Measurements from ENCODE around the gene CYP27C1. TPM values are rescaled to one million over a fixed set of nuclear protein-coding genes. Genes with fewer than 3 reads are reported as not detected.

CYP27C1 gene
- polyA plus RNA-seq, 6 donors from 2014 or later = not detected

DNA sequence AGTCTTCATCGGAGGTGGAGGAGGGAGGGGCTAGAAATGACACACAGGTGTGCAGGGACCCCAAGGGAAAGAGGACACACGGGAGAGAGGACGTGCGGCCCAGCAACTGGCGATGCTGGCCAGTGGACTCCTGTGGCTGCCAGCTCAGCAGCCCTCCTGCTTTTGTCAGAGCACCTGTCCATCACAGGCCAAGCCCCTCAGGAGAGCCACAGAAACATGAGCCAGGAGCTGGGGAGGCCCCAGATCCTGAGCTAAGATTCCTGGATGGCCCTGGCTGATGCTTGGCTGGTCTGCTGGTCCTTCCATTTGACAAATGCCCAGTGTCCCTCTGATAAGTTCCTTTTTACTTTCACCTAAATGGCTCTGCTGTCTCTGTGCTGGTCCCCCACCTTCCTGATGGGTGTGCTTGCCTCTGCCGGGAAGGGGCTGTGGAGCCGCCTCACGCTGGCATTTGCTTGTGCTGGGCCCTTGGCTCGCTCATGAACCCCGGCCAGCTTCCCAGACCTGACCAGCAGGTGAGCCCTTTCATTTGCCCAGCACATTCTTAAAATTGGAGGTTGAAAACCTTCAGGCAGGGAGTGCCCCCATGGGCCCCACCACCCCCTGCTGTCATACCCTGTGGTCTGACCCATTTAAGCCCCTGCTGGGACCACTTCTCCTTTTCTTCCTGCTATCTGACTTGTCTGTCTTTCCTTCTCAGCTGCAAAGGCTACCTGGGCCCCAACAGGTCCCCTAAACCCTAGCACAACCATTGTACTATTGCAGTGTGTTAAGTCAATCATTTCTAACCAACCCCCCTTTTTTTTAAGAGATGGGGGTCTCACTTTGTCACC is 37.3 kb downstream of the CYP27C1 start:
- ATAC-seq (ENCODE audit: low read depth in 2 of 2) (peak in 1 of 2 donors; percentile 23), DNase-seq (no peak)
- H3K9me3 Mint-ChIP-seq = peaks cover 3 to 13% (median 8%) of the 10 kb centered on the region in 7 donors
- H3K27me3 Mint-ChIP-seq = peaks cover 22 to 26% (median 26%) of the 10 kb centered on the region in 3 donors
- H3K36me3 Mint-ChIP-seq = peaks cover 8 to 20% of the 10 kb centered on the region in 2 donors
- H3K4me3 Mint-ChIP-seq = no peak overlapping the region
- H3K4me1 Mint-ChIP-seq = peaks cover 0 to 5% (median 2%) of the 10 kb centered on the region in 3 donors
- peak overlapping the region in 1 of 6 donors; percentile 59 for H3K27ac Mint-ChIP-seq

DNA sequence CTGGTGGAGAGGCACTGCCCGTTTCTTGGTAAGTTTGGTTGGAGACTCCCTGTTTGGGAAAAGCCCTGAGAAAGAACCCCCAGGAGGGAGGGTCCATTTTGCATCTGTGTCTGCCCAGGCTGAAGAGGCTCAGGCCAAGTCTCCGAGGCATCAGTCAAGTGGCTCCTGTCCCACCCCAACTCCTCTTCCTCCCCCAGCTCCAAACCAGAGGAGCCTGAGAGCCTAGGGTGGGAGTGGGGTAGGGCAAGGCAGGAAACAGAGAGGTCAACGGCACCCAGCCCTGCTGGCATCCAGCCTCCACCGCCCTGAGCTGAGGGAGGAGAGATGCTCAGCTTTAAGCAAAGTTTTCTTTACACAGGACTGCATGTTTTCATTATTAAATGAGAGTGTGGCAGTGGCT is 38.2 kb downstream of the CYP27C1 start:
- DNase-seq (no peak), ATAC-seq (ENCODE audit: low read depth in 2 of 2) (no peak)
- Mint-ChIP-seq H3K4me1 (peaks cover 0 to 5% (median 2%) of the 10 kb centered on the region in 3 donors), H3K9me3 (peaks cover 3 to 13% (median 8%) of the 10 kb centered on the region in 7 donors), H3K4me3 (no peak overlapping the region), H3K27ac (no peak overlapping the region), H3K36me3 (peaks cover 8 to 20% of the 10 kb centered on the region in 2 donors), H3K27me3 (peaks cover 17 to 20% (median 20%) of the 10 kb centered on the region in 3 donors)

DNA sequence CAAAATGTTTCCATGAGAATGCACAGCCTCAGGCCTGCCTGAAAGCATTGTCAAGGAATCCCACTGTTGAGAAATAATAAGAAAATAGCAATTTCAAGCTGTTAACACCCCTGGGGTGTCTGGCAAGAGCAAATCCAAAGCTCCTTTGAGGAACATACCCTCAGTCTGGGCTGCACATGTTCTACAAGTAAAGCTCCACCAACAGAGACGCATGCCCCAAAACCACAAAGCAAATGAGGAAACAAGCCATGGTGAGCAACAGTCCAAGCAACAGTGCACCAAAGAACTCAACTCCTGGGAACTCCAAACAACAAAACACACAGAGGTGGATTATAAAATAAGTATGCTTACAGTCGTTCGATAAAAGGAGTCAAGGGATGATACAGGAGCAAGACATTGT is 40.3 kb downstream of the CYP27C1 start:
- Mint-ChIP-seq H3K27ac (no peak overlapping the region), H3K9me3 (peaks cover 3 to 13% (median 8%) of the 10 kb centered on the region in 7 donors), H3K27me3 (peaks cover 4 to 17% (median 14%) of the 10 kb centered on the region in 3 donors), H3K4me3 (no peak overlapping the region), H3K36me3 (peaks cover 8 to 20% of the 10 kb centered on the region in 2 donors), H3K4me1 (no peaks in the 10 kb centered on the region)
- DNase-seq (no peak), ATAC-seq (ENCODE audit: low read depth in 2 of 2) (peak in 1 of 2 donors; percentile 43)

DNA sequence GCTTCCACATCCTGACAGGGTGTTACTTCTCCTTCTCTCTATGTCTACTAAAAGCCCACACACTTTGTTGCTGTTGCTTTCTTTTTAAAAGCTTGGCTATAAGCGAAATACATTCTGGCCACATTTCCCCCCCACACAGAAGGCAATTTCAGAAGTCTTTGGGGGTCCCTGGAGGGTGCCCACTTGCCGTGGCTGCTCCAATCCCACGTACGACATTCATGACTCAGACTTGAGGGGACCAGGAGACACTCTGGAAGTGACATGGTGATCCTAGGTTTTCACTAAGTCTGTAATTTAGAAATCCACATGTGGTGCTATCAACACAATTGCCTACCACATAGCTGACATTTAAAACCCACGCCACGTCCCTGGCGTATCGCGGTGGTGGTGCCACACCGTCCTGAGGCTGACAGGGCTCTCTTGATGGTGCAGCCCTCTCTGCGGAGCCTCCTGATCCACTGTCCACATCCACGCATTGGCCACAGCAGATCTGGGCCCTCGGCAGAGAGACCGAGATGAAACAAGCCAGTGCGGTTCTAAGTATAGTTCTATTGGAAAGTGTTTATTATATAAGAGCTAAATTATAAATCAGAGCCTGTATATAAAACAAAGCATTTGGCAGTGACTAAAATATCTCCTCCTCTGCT is 42.4 kb downstream of the CYP27C1 start:
- peaks cover 0 to 13% (median 12%) of the 10 kb centered on the region in 3 donors for H3K27me3 Mint-ChIP-seq

DNA sequence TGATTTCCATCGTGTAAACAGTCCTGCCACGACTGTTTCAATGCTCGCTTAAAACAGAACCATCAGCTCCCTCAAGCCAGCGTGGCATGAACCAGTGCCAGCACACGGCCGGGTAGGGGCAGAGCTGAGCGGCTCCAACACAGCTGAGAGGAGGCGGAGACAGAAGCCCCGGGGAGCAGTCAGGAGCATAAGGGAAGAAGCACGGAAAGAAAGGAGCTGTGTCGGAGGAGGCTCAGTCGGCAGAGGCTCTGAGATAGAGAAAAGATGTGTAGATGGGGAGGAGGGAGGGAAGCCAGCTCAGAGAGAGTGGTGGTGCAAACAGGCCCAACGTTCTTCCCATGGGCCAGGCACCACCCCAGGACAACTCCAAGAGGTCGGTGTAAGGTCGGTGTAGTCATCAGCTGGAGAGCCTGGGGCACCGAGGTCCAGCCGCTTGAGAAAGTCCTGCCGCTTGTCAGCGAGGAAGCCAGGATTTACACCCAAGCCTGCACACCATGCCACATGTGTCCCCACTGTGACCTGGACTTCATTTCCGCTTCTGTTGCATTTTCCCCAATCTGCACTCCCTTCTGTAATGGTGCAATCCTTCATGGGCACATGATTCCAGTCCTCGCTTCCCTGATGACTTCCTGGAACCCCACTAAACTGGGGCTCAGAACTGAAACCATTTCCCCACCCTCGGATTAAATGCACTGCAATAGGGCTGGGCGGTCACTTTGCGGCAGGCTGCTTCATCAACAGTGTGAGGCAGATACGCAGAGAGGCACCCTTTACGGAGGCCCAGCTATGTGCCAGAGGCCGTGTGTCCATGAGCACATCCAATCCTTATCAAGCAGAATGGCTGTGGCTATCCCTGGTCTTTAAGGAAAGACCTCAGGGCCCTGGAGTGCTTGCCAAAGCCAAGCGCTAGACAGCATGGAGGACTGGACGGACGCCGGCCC is 43.5 kb downstream of the CYP27C1 start:
- Mint-ChIP-seq H3K9me3 (peaks cover 3 to 13% (median 8%) of the 10 kb centered on the region in 7 donors), H3K27me3 (peaks cover 0 to 13% (median 12%) of the 10 kb centered on the region in 3 donors), H3K4me1 (no peaks in the 10 kb centered on the region), H3K4me3 (no peak overlapping the region), H3K27ac (peak overlapping the region in 2 of 6 donors; percentile 49 to 69), H3K36me3 (peaks cover 8 to 20% of the 10 kb centered on the region in 2 donors)
- ATAC-seq (ENCODE audit: low read depth in 2 of 2) (no peak), DNase-seq (no peak)

More for the DNA sequence above, 42.4 kb downstream of the CYP27C1 start:
- Mint-ChIP-seq H3K36me3 (peaks cover 8 to 20% of the 10 kb centered on the region in 2 donors), H3K27ac (peak overlapping the region in 1 of 6 donors; percentile 35), H3K4me3 (no peak overlapping the region), H3K9me3 (peaks cover 3 to 13% (median 8%) of the 10 kb centered on the region in 7 donors), H3K4me1 (no peaks in the 10 kb centered on the region)
- DNase-seq (no peak), ATAC-seq (ENCODE audit: low read depth in 2 of 2) (no peak)

DNA sequence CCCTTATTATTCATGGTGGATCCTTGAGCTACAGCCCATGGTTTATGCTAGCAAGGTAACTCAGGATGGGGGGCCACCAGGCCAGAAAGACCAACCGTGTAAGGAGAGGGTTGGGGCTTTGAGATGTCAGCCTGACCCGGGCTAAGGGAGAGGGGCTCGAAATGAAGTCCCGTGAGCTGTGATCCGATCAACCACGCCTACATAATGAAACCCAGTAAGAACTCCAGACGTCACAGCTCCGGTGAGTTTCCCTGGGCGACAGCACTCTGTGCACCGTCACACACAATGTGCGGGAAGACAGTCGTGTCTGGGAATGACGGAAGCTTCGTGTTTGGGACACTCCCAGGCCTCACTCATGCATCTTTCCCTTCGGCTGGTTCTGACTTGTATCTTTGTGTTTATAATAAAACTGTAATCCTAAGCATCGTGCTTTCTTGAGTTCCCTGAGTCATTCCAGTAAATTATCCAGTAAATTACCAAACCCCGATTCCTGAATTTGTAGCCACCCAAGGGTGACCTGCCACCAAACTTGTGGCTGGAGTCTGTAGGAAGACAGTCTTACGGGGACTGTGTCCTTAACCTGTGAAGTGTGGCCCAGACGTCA is 44.2 kb downstream of the CYP27C1 start:
- no peak for ATAC-seq (ENCODE audit: low read depth in 2 of 2)
- DNase-seq = no peak
- Mint-ChIP-seq H3K27ac (peak overlapping the region in 1 of 6 donors; percentile 49), H3K9me3 (peaks cover 3 to 12% (median 8%) of the 10 kb centered on the region in 7 donors), H3K4me1 (no peaks in the 10 kb centered on the region), H3K27me3 (peaks cover 0 to 13% (median 12%) of the 10 kb centered on the region in 3 donors), H3K4me3 (no peak overlapping the region), H3K36me3 (peaks cover 8 to 18% of the 10 kb centered on the region in 2 donors)

DNA sequence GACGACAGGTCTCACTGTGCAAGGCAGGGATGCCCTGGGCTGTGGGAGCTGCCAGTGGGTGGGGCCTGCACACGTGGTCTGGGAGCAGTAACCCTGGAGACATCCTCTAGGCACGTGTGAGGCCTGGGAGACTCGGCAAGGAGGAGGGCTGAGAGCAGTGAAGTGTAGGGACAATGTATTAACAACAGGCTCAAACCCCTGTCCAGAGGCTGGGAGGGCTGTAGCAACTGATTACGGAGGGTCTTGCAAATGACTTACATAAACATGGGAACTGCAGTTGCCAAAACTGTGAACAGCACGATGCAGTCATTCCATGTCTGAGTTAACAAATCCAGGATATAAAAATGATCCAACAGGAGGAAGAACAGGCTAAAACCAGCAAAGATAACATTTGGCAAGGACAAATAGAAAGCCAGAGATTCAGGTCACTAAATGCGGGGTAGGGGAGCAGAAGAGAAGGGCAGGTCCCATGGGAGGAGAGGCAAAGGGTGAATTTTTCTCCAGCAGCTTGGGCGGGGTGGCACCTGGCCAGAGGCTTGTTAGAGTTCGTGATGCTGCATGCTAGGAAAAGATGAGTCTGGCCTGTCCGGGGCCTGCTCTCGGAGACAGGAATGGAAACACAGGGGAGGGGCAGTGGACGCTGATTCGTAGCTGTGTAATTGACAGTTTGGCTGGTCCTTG is 44.9 kb downstream of the CYP27C1 start:
- H3K4me3 Mint-ChIP-seq = no peak overlapping the region
- peaks cover 5 to 11% of the 10 kb centered on the region in 2 donors for H3K36me3 Mint-ChIP-seq
- H3K9me3 Mint-ChIP-seq = peaks cover 0 to 6% (median 3%) of the 10 kb centered on the region in 7 donors
- H3K27ac Mint-ChIP-seq = peak overlapping the region in 1 of 6 donors; percentile 47
- ATAC-seq (ENCODE audit: low read depth in 2 of 2) (no peak), DNase-seq (no peak)
- H3K4me1 Mint-ChIP-seq = no peaks in the 10 kb centered on the region
- peaks cover 0 to 13% (median 12%) of the 10 kb centered on the region in 3 donors for H3K27me3 Mint-ChIP-seq

DNA sequence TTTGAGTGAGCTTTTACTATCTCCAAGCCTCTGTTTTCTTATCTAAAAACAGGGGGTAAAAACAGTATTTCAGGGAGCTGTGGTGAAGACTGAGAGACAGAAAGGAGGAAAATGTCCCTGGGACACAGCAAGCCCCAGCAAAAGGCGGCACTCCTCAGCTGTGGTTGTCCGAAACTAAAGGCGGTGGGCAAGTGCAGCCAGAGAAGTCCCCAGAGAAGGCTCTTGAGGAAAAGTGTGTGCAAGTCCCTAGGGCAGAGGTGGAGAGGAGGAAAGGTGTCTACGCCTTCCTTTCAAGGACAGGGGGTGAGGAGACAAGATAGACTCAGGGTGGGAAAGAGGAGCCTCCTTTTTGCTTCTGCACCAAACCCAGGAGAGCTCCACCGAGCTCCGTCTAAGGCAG is 45.5 kb downstream of the CYP27C1 start:
- H3K27me3 Mint-ChIP-seq = peaks cover 0 to 13% (median 12%) of the 10 kb centered on the region in 3 donors
- peak overlapping the region in 1 of 6 donors; percentile 47 for H3K27ac Mint-ChIP-seq
- H3K9me3 Mint-ChIP-seq = peaks cover 0 to 2% (median 0%) of the 10 kb centered on the region in 7 donors
- no peaks in the 10 kb centered on the region for H3K4me1 Mint-ChIP-seq
- H3K4me3 Mint-ChIP-seq = no peak overlapping the region
- H3K36me3 Mint-ChIP-seq = peaks cover 0 to 6% of the 10 kb centered on the region in 2 donors
- DNase-seq (no peak), ATAC-seq (ENCODE audit: low read depth in 2 of 2) (no peak)

DNA sequence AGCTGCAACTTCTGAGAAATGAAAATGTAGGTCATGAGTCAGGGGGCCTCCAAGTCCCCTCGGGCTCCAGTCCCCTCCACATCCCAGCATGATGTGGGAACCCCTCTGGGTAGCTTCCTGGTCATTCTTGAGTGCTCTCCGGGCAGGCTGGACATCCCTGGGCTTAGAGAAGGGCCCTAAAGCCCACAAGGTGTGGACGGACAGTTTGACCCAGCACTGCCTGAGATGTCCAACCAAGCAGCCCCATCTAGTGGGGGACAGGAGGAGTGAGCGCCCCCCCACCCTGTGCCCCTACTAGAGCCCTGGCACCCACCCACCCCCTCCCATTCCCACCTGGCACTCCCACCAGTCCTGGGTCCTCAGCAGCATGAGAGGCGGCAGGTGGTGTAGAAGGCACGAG is 46.0 kb downstream of the CYP27C1 start:
- peak overlapping the region in 1 of 6 donors; percentile 70 for H3K27ac Mint-ChIP-seq
- H3K4me1 Mint-ChIP-seq = no peaks in the 10 kb centered on the region
- peaks cover 0 to under 1% of the 10 kb centered on the region in 2 donors for H3K36me3 Mint-ChIP-seq
- H3K4me3 Mint-ChIP-seq = no peak overlapping the region
- ATAC-seq (ENCODE audit: low read depth in 2 of 2) (no peak), DNase-seq (no peak)
- peaks cover 0 to 13% (median 12%) of the 10 kb centered on the region in 3 donors for H3K27me3 Mint-ChIP-seq
- H3K9me3 Mint-ChIP-seq = peaks cover 0 to under 1% (median 0%) of the 10 kb centered on the region in 7 donors

DNA sequence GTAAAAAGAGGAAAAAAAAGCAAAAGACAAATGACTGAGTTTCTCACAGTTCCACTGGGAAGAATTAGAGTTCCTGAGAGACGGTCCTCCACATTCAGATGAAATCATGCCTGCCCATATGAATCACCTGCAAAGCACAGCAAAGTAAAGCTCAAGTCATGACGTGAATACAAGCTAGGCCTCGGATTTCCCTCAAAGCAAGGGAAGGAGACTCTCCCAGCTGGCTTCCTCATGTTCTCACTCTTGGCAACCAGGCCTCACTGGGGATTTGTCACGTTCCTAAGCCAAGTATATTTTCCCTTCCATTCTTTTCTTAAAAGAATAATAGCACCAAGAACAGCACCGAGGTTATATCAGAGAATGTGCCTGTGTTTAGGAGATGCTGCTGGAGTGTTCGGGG is 47.0 kb downstream of the CYP27C1 start:
- Mint-ChIP-seq H3K4me1 (no peaks in the 10 kb centered on the region), H3K4me3 (no peak overlapping the region), H3K27me3 (peaks cover 0 to 13% (median 12%) of the 10 kb centered on the region in 3 donors), H3K27ac (no peak overlapping the region), H3K36me3 (no peaks in the 10 kb centered on the region), H3K9me3 (no peaks in the 10 kb centered on the region)
- ATAC-seq (ENCODE audit: low read depth in 2 of 2) (no peak), DNase-seq (no peak)

DNA sequence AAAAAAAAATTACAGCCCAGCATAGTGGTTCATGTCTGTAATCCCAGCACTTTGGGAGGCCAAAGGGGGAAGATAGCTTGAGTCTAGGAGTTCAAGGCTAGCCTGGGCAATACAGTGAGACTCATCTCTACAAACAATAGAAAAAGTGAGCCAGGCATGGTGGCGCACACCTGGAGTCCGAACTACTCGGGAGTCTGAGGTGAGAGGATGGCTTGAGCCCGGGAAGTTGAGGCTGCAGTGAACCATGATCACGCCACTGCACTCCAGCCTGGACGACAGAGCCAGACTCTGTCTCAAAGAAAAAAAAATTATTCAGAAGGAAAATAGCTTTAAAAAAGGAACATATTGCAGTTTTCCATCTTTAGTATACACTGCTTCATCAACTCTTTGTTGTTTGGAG is 47.8 kb downstream of the CYP27C1 start:
- ATAC-seq (ENCODE audit: low read depth in 2 of 2) (no peak), DNase-seq (no peak)
- Mint-ChIP-seq H3K27ac (no peak overlapping the region), H3K9me3 (no peaks in the 10 kb centered on the region), H3K4me1 (no peaks in the 10 kb centered on the region), H3K36me3 (no peaks in the 10 kb centered on the region), H3K4me3 (no peak overlapping the region), H3K27me3 (peaks cover 0 to 13% (median 12%) of the 10 kb centered on the region in 3 donors)

Data from naive B cell (primary cell).